Testis (tissue), 3 donors: ENCODE data around the gene VANGL2. TPM values are rescaled to one million over a fixed set of nuclear protein-coding genes. Genes with fewer than 3 reads are reported as not detected.
A peak's percentile ranks its signal among the peaks of the same experiment; 100 is the strongest.

ENCODE experiments used
- DNase-seq: peaks from one replicate; pipeline ENCODE4 v3.0.0-alpha.2; 2019
- H3K27ac ChIP-seq, 2 donors: fragments of 200-600 bp; sonication (generic); one replicate each; pipeline ENCODE4 v1.5.1; 2019
- H3K27me3 ChIP-seq: fragments of 200-600 bp; sonication (generic); one replicate; pipeline ENCODE4 v1.5.1; 2019
- H3K36me3 ChIP-seq: fragments of 200-600 bp; sonication (generic); one replicate; pipeline ENCODE4 v1.5.1; 2017; ENCODE audit warnings: low read depth; ENCODE audit errors: missing control alignments
- H3K4me1 ChIP-seq: fragments of 200-600 bp; sonication (generic); one replicate; pipeline ENCODE4 v1.5.1; 2019
- H3K4me3 ChIP-seq, 2 donors: fragments of 200-600 bp; sonication (generic); one replicate each; pipeline ENCODE4 v1.5.1; 2017 to 2019
- H3K9me3 ChIP-seq: fragments of 200-600 bp; sonication (generic); one replicate; pipeline ENCODE4 v1.5.1; 2017
- CTCF ChIP-seq, 3 experiments: fragments of 450-650 bp in 2 of 3; fragments of 200-600 bp in 1 of 3; sonication (generic) in 1 of 3; IDR thresholded peaks; one replicate each; pipeline ENCODE4 v1.5.1; 2016 to 2019; ENCODE audit warnings: antibody characterized with exemption in 3 of 3, mild to moderate bottlenecking in 2 of 3, moderate library complexity in 1 of 3
- POLR2A ChIP-seq: fragments of 450-650 bp; IDR thresholded peaks from one replicate; pipeline ENCODE4 v1.6.1; 2017; ENCODE audit warnings: antibody characterized with exemption, mild to moderate bottlenecking, moderate library complexity
- WGBS, 2 donors: methylation state at CpG; one replicate each; pipeline ENCODE4 v1.1.5; 2018; 5-methylcytosine and 5-hydroxymethylcytosine counted together
- intact Hi-C: fragments of 100-400 bp; cut with DNase I; formaldehyde crosslinking; loops from one replicate; pipeline ENCODE4 v1.15.1; 2023; ENCODE audit warnings: low total_unique reads
- polyA plus RNA-seq: library from polyadenylated mRNA; stranded (reverse); fragments of 350-450 nt; fragmentation: Illumina TruSeq; extraction: RNeasy Lipid Tissue Mini Kit (QIAGEN cat#74804); gene quantifications from one replicate; pipeline ENCODE4 v1.2.3, GENCODE V29; 2014; ENCODE audit warnings: low read depth, low replicate concordance; ENCODE audit not compliant: insufficient read depth
- total RNA-seq, 2 donors: library from RNA; depleted of rRNA; stranded (reverse); fragments of >200 nt; gene quantifications; one replicate each; pipeline ENCODE4 v1.2.3, GENCODE V29; 2016

VANGL2 gene
- total and polyA plus RNA-seq, 3 donors from 2014 or later, result 3.6 to 5.9 (median 3.8) TPM

GRCh38 chr1:160416369-160416768 is 16.0 kb downstream of the VANGL2 start:
- 74 to 82% methylated on average over 3 to 4 of the region's 4 CpGs for WGBS, 2 donors
- H3K9me3 ChIP-seq, result no peaks in the 10 kb centered on the region
- no peak overlapping the region for H3K4me3 ChIP-seq
- H3K4me1 ChIP-seq, result no peaks in the 10 kb centered on the region
- H3K27ac ChIP-seq, result no peak overlapping the region
- TF ChIP-seq POLR2A (no peak), CTCF (IDR thresholded peaks at IDR 0.05) (peak in 1 of 3 experiments; percentile 23)
- intact Hi-C loops, result no loop called here
- no peaks in the 10 kb centered on the region for H3K36me3 ChIP-seq
- no peak for DNase-seq
- H3K27me3 ChIP-seq, result no peaks in the 10 kb centered on the region

GRCh38 chr1:160418483-160418882 is 18.1 kb downstream of the VANGL2 start:
- Histone ChIP-seq H3K4me3 (no peak overlapping the region), H3K9me3 (no peaks in the 10 kb centered on the region), H3K4me1 (no peaks in the 10 kb centered on the region), H3K36me3 (no peaks in the 10 kb centered on the region), H3K27me3 (no peaks in the 10 kb centered on the region), H3K27ac (no peak overlapping the region)
- no peak for TF ChIP-seq POLR2A
- no peak for TF ChIP-seq CTCF (IDR thresholded peaks at IDR 0.05)
- 72 to 74% methylated on average over 6 of the region's 6 CpGs for WGBS, 2 donors
- intact Hi-C loops, result no loop called here
- no peak for DNase-seq

- TF ChIP-seq CTCF (IDR thresholded peaks at IDR 0.05), result no peak
- no peak for TF ChIP-seq POLR2A
- Histone ChIP-seq H3K27ac (no peak overlapping the region), H3K4me1 (no peaks in the 10 kb centered on the region), H3K36me3 (no peaks in the 10 kb centered on the region), H3K9me3 (no peaks in the 10 kb centered on the region), H3K27me3 (no peaks in the 10 kb centered on the region), H3K4me3 (no peak overlapping the region)
- intact Hi-C loops, result no loop called here
- DNase-seq, result no peak
- 81 to 92% methylated on average over 34 of the region's 34 CpGs for WGBS, 2 donors
These were observed 18.9 kb downstream of the VANGL2 start for GRCh38 chr1:160419150-160419837.

- 73 to 80% methylated on average over 2 to 4 of the region's 4 CpGs for WGBS, 2 donors
- Histone ChIP-seq H3K27ac (no peak overlapping the region), H3K27me3 (no peaks in the 10 kb centered on the region), H3K4me1 (no peaks in the 10 kb centered on the region), H3K9me3 (no peaks in the 10 kb centered on the region), H3K36me3 (no peaks in the 10 kb centered on the region), H3K4me3 (no peak overlapping the region)
- intact Hi-C loops, result no loop called here
- no peak for DNase-seq
- no peak for TF ChIP-seq POLR2A
- no peak for TF ChIP-seq CTCF (IDR thresholded peaks at IDR 0.05)
These were observed 19.4 kb downstream of the VANGL2 start for GRCh38 chr1:160419838-160420169.
